Osteoblast (primary cell): ENCODE measurements around the gene MFSD11. TPM values are rescaled to one million over a fixed set of nuclear protein-coding genes. Genes with fewer than 3 reads are reported as not detected.
"Not testable (repeated sequence)": the region's sequence is repeated elsewhere in the genome, so short reads cannot be mapped to it uniquely, and the experiment has no call there.

Experiments used
- DNase-seq: peaks from one replicate; pipeline ENCODE4 v3.0.0; 2011; ENCODE audit warnings: low spot score, mixed read lengths; ENCODE audit not compliant: insufficient read length; ENCODE audit errors: missing footprints
- H2AFZ ChIP-seq: 2 replicates; pipeline ENCODE4 v1.6.0; 2011; ENCODE audit warnings: mild to moderate bottlenecking, low read length
- H3K27ac ChIP-seq: 2 replicates; pipeline ENCODE4 v1.5.1; 2011; ENCODE audit warnings: mild to moderate bottlenecking, low read depth, low read length, moderate library complexity
- H3K27me3 ChIP-seq: 2 replicates; pipeline ENCODE4 v1.6.0; 2012; ENCODE audit warnings: mild to moderate bottlenecking, control low read depth, inconsistent platforms, low read length, moderate library complexity; ENCODE audit not compliant: insufficient read depth
- H3K36me3 ChIP-seq: 2 replicates; pipeline ENCODE4 v1.5.1; 2011; ENCODE audit warnings: mild to moderate bottlenecking, low read length, control low read depth, moderate library complexity; ENCODE audit not compliant: insufficient read depth
- H3K4me1 ChIP-seq: 2 replicates; pipeline ENCODE4 v1.5.1; 2011; ENCODE audit warnings: mild to moderate bottlenecking, low read length, control low read depth, moderate library complexity; ENCODE audit not compliant: insufficient read depth
- H3K4me2 ChIP-seq: 2 replicates; pipeline ENCODE4 v1.6.0; 2011; ENCODE audit warnings: mild to moderate bottlenecking, low read length; ENCODE audit not compliant: insufficient read depth
- H3K4me3 ChIP-seq: fragments of 200-600 bp; sonication (generic); 3 replicates; pipeline ENCODE4 v1.5.1; 2012; ENCODE audit warnings: mild to moderate bottlenecking, low read length, inconsistent platforms; ENCODE audit not compliant: insufficient read depth
- H3K79me2 ChIP-seq: 2 replicates; pipeline ENCODE4 v1.6.0; 2012; ENCODE audit warnings: mild to moderate bottlenecking, low read length, control low read depth, inconsistent platforms; ENCODE audit not compliant: insufficient read depth
- H3K9me3 ChIP-seq: 2 replicates; pipeline ENCODE4 v1.5.1; 2011; ENCODE audit warnings: low read depth, low read length, control low read depth
- H4K20me1 ChIP-seq: 2 replicates; pipeline ENCODE4 v1.6.0; 2012; ENCODE audit warnings: mild to moderate bottlenecking, low read length, control low read depth; ENCODE audit not compliant: insufficient read depth
- total RNA-seq: library from RNA; depleted of rRNA; stranded (reverse); fragments of >200 nt; gene quantifications from 2 replicates; pipeline ENCODE4 v1.2.3, GENCODE V29; 2012
- TF ChIP-seq, protein P1 (sequence below): IDR thresholded peaks from 2 replicates; pipeline ENCODE4 v1.5.1; 2011; ENCODE audit warnings: mild to moderate bottlenecking, low read depth, low read length, moderate library complexity; ENCODE audit errors: extremely low read depth

The MFSD11 gene
- total RNA-seq, 1 donor = 42.0 TPM

DNA sequence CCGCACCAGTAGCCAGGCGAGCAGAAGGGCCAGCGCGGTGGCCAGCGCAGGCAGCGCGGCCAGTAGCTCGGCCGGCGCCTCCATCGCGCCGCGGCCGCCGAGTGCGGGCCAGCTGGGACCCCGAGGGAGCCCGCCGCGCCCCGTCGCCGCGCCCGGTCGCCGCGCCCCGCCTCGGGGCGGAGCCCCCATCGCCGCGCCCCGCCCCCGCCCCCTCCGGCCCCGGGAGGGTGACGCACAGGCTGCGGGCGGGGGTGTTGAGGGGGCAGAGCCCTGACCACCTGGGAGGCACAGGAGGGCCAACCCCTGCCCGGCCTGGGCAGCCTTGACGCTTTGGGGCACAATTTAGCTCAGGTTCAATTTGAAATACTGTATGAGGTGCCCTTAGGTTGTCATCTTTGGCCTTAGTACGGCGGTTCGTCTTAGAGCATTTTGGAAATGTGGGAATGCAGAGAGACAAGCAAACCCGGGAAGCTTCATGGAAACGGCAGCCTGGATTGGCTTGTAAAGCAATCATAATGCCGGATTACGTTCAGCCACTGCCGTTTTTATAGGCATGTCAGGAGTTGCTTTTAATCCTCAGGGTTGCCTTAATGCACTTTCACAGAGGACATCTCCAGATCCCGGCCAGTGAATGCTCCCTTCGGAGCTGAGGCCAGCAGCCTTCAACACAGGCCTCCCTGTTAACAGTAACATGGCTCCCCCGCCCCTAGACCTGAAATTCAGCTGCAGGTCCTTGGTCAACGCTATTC is 26.9 kb upstream of the MFSD11 start, which contains the start of gene MXRA7:
Gene MXRA7, minus strand, starts transcription at position 103 of the 749 bp plus-strand sequence. Its CDS starts 19 bp downstream, at position 84.
- Histone ChIP-seq H4K20me1 (peaks cover 44% of the 10 kb centered on the region), H2AFZ (peak within 1 kb of the TSS; percentile 15), H3K9me3 (no peaks in the 10 kb centered on the region), H3K4me1 (peaks cover 44% of the 10 kb centered on the region), H3K27ac (peak within 1 kb of the TSS; percentile 99), H3K4me3 (peak within 1 kb of the TSS; percentile 85), H3K4me2 (peak within 1 kb of the TSS; percentile 96), H3K36me3 (peaks cover 39% of the 10 kb centered on the region), H3K27me3 (no peaks in the 10 kb centered on the region), H3K79me2 (peaks cover 79% of the 10 kb centered on the region)
- TF ChIP-seq, protein P1, sequence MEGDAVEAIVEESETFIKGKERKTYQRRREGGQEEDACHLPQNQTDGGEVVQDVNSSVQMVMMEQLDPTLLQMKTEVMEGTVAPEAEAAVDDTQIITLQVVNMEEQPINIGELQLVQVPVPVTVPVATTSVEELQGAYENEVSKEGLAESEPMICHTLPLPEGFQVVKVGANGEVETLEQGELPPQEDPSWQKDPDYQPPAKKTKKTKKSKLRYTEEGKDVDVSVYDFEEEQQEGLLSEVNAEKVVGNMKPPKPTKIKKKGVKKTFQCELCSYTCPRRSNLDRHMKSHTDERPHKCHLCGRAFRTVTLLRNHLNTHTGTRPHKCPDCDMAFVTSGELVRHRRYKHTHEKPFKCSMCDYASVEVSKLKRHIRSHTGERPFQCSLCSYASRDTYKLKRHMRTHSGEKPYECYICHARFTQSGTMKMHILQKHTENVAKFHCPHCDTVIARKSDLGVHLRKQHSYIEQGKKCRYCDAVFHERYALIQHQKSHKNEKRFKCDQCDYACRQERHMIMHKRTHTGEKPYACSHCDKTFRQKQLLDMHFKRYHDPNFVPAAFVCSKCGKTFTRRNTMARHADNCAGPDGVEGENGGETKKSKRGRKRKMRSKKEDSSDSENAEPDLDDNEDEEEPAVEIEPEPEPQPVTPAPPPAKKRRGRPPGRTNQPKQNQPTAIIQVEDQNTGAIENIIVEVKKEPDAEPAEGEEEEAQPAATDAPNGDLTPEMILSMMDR = no peak
- DNase-seq = peak; percentile 97

DNA sequence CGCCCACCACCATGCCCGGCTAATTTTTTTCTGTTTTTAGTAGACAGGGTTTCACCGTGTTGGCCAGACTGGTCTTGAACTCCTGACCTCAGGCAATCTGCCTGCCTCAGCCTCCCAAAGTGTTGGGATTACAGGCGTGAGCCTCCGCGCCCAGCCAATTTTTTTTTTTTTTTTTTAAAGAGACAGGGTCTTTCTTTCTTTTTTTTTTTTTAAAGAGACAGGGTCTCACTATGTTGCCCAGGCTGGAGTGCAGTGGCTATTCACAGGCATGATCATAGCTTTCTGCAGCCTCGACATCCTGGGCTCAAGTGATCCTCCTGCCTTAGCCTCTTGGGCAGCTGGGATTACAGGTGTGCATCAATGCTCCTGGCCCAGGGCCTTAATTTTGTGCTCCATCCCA is 25.6 kb upstream of the MFSD11 start:
- Histone ChIP-seq H4K20me1 (peaks cover 38% of the 10 kb centered on the region), H3K4me1 (peaks cover 55% of the 10 kb centered on the region), H3K27ac (peak overlapping the region; percentile 1), H3K36me3 (peaks cover 37% of the 10 kb centered on the region), H3K79me2 (peaks cover 66% of the 10 kb centered on the region)
- not testable (repeated sequence) for H3K4me2 ChIP-seq, H3K9me3 ChIP-seq, DNase-seq, H3K27me3 ChIP-seq, H3K4me3 ChIP-seq, H2AFZ ChIP-seq

- H3K79me2 ChIP-seq = peaks cover 51% of the 10 kb centered on the region
- TF ChIP-seq, protein P1 = no peak
- peaks cover 44% of the 10 kb centered on the region for H3K36me3 ChIP-seq
- peaks cover 47% of the 10 kb centered on the region for H3K4me1 ChIP-seq
- no peak overlapping the region for H3K4me3 ChIP-seq
- H2AFZ ChIP-seq = no peak overlapping the region
- H3K27me3 ChIP-seq = no peaks in the 10 kb centered on the region
- H3K4me2 ChIP-seq = no peak overlapping the region
- H3K9me3 ChIP-seq = no peaks in the 10 kb centered on the region
- peak overlapping the region; percentile 100 for H3K27ac ChIP-seq
- peaks cover 24% of the 10 kb centered on the region for H4K20me1 ChIP-seq
- DNase-seq = peak; percentile 19
Measured at GRCh38 chr17:76713765-76714164, 24.2 kb upstream of the MFSD11 start.

DNA sequence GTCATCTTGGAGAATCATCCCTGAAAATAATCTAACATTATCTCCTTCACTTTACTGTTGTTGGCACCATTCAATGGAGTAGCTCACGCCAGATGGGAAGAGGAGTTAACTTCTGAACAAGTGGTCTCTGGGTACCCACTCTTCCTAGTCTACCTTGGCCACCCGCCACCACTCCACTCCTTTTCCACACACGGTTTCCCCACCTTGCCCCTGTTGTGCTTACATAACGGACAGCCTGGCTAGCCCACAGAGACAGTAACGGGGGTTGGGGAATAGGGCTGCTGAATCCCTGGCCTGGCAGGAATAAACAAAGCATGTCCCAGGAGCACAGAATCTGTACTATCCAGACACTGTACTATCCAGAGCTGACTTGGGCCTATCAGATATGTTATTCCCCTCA is 23.6 kb upstream of the MFSD11 start:
- Histone ChIP-seq H3K79me2 (peaks cover 48% of the 10 kb centered on the region), H3K27ac (peak overlapping the region; percentile 100), H3K4me1 (peaks cover 42% of the 10 kb centered on the region), H2AFZ (no peak overlapping the region), H3K4me3 (no peak overlapping the region), H3K27me3 (no peaks in the 10 kb centered on the region), H4K20me1 (peaks cover 21% of the 10 kb centered on the region), H3K9me3 (no peaks in the 10 kb centered on the region), H3K36me3 (peaks cover 50% of the 10 kb centered on the region), H3K4me2 (no peak overlapping the region)
- TF ChIP-seq, protein P1 = no peak
- no peak for DNase-seq
